ENCODE measurements around the gene GPR158. TPM values are rescaled to one million over a fixed set of nuclear protein-coding genes. Genes with fewer than 3 reads are reported as not detected.

GPR158 gene
- total RNA-seq, 1 experiment from 2014 or later = 2.9 TPM

DNA sequence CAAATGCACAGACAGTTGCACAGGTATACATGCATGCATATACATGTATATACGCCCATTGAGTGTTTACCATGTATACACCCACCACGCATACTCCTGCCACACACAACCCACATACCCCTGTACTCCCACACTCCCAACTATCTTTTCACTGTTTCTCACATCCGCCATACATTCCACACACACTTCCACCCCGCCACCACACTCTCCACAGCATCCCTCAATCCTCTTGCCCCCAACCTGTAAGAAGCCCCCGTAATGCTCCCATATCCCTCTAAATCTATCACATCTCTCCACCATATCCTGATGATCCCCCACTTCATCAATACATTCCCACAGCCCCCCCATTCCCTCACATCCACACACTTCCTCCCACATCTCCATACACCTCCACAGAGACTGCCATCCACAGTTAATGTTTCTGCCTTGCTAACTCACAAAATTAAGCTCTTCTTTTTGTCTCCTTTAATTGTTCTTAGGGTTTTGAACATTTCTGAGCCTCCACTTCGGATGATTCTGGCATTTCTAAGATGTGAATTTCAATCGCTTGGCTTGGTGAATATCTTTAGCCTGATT is 47.4 kb downstream of the GPR158 start:
- TF ChIP-seq RAD21 (IDR thresholded peaks at IDR 0.05; ENCODE audit: low read depth) = no peak
- TF ChIP-seq, protein P1, sequence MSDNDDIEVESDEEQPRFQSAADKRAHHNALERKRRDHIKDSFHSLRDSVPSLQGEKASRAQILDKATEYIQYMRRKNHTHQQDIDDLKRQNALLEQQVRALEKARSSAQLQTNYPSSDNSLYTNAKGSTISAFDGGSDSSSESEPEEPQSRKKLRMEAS (IDR thresholded peaks at IDR 0.05) = no peak
- no peak for TF ChIP-seq TCF7L2 (IDR thresholded peaks at IDR 0.05; ENCODE audit: borderline replicate concordance, extremely low read depth, insufficient read depth, insufficient read length)
- no peak for TF ChIP-seq EGR1 (IDR thresholded peaks at IDR 0.05; ENCODE audit: low read depth)
- no peak for TF ChIP-seq ELF1 (IDR thresholded peaks at IDR 0.05; ENCODE audit: borderline replicate concordance, low read depth)
- Histone ChIP-seq H3K27me3 (ENCODE audit: insufficient read depth, low read length) (no peaks in the 10 kb centered on the region), H3K9me2 (ENCODE audit: insufficient read depth) (no peaks in the 10 kb centered on the region), H3K9me3 (ENCODE audit: control insufficient read depth in 1 of 2, insufficient read depth in 1 of 2, low read depth in 1 of 2, low read length in 2 of 2) (no peaks in the 10 kb centered on the region), H4K20me1 (ENCODE audit: insufficient read depth) (no peaks in the 10 kb centered on the region), H3K9ac (ENCODE audit: low read length) (no peak overlapping the region), H3K4me1 (ENCODE audit: control insufficient read depth in 1 of 2, insufficient read depth in 2 of 2, low read length in 2 of 2) (no peaks in the 10 kb centered on the region), H3K4me2 (ENCODE audit: low read length) (no peak overlapping the region), H2AFZ (ENCODE audit: low read depth, low read length, poor library complexity, severe bottlenecking) (no peak overlapping the region), H3K36me3 (ENCODE audit: control insufficient read depth in 1 of 2, insufficient read depth in 2 of 2, low read length in 2 of 2) (no peaks in the 10 kb centered on the region), H3K79me2 (ENCODE audit: insufficient read depth, low read length) (no peaks in the 10 kb centered on the region), H3K4me3 (replicated peaks in 1 of 2; ENCODE audit: low read depth in 1 of 2, low read length in 2 of 2) (no peak overlapping the region), H3K27ac (ENCODE audit: low read depth, low read length) (no peak overlapping the region)
- intact Hi-C loops (cut with micrococcal nuclease) = loop anchor here (10.0 kb wide), 1 partner anchor 197 kb away; no protein-coding TSS in a partner anchor
- CTCF ChIA-PET = interaction anchor here (0.6 kb wide), 1 partner anchor 225 kb away, joined by 3 read pairs; no protein-coding TSS in a partner anchor
- RAD21 ChIA-PET (ENCODE audit: low non-redundant PET in 1 of 2, low total read pairs in 2 of 2, uncharacterized antibody in 2 of 2, unreplicated experiment in 2 of 2) = no interaction called here
- BruUV-seq (replicated peaks) = no TSS peak
- no peak for DNase-seq (ENCODE audit: low read depth, low spot score)
- no peak for ATAC-seq
- POLR2A ChIA-PET = no interaction called here

DNA sequence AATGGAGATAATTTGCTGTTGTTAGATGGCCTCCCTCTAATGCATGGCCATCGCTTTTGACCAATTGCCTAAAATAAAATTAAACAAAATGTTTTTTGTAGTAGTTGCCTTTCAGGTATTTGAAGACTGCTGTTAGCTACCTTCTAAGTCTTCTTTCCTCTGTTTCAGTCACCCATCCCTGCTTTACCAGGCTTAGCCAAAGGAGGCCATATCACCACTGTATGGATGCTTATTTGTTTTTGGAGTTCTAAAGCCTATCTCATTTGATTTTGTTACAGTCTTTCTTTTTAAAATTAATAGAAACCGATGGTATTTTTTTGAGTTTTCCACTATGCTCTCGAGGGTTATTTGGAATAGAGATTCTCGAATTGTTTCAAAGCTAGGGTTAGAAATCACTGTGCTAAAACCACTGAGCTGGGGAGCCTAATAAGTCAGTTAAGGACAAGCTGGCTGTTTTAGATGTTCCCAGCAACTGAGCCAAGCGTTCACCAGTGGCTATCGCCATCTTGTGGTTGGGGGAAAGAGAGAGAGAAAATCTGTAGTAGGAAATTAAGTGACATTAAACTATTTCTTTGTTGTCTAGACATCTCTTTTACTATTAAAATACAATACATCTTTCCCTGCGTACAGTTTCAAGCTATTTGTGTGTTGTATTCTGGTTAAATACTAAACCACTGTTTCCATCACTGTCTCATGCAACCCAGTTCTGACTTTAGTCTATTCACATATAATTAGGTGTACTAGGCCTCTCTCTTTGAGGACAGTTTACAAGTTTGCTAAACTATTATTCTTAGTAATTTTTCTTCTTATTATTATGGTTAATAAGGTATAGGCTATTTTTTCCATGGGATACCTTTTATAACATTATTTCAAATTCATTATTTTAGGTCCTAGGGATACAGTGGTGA is 52.2 kb downstream of the GPR158 start:
- Histone ChIP-seq H3K27ac (ENCODE audit: low read depth, low read length) (no peak overlapping the region), H3K36me3 (ENCODE audit: control insufficient read depth in 1 of 2, insufficient read depth in 2 of 2, low read length in 2 of 2) (no peaks in the 10 kb centered on the region), H3K4me2 (ENCODE audit: low read length) (no peak overlapping the region), H3K79me2 (ENCODE audit: insufficient read depth, low read length) (no peaks in the 10 kb centered on the region), H3K27me3 (ENCODE audit: insufficient read depth, low read length) (no peaks in the 10 kb centered on the region), H4K20me1 (ENCODE audit: insufficient read depth) (no peaks in the 10 kb centered on the region), H3K9me3 (ENCODE audit: control insufficient read depth in 1 of 2, insufficient read depth in 1 of 2, low read depth in 1 of 2, low read length in 2 of 2) (no peaks in the 10 kb centered on the region), H2AFZ (ENCODE audit: low read depth, low read length, poor library complexity, severe bottlenecking) (peak overlapping the region; percentile 88), H3K9ac (ENCODE audit: low read length) (no peak overlapping the region), H3K9me2 (ENCODE audit: insufficient read depth) (no peaks in the 10 kb centered on the region), H3K4me3 (replicated peaks in 1 of 2; ENCODE audit: low read depth in 1 of 2, low read length in 2 of 2) (no peak overlapping the region), H3K4me1 (ENCODE audit: control insufficient read depth in 1 of 2, insufficient read depth in 2 of 2, low read length in 2 of 2) (no peaks in the 10 kb centered on the region)
- RAD21 ChIA-PET (ENCODE audit: low non-redundant PET in 1 of 2, low total read pairs in 2 of 2, uncharacterized antibody in 2 of 2, unreplicated experiment in 2 of 2) = interaction anchor here (1.3 to 1.5 kb wide), 2 partner anchors 114 kb away, joined by 7 to 8 read pairs; no protein-coding TSS in a partner anchor
- POLR2A ChIA-PET = no interaction called here
- TF ChIP-seq, protein P2, sequence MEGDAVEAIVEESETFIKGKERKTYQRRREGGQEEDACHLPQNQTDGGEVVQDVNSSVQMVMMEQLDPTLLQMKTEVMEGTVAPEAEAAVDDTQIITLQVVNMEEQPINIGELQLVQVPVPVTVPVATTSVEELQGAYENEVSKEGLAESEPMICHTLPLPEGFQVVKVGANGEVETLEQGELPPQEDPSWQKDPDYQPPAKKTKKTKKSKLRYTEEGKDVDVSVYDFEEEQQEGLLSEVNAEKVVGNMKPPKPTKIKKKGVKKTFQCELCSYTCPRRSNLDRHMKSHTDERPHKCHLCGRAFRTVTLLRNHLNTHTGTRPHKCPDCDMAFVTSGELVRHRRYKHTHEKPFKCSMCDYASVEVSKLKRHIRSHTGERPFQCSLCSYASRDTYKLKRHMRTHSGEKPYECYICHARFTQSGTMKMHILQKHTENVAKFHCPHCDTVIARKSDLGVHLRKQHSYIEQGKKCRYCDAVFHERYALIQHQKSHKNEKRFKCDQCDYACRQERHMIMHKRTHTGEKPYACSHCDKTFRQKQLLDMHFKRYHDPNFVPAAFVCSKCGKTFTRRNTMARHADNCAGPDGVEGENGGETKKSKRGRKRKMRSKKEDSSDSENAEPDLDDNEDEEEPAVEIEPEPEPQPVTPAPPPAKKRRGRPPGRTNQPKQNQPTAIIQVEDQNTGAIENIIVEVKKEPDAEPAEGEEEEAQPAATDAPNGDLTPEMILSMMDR (IDR thresholded peaks at IDR 0.05 in 2 of 3, conservative IDR thresholded peaks at IDR 0.05 in 1 of 3; ENCODE audit: borderline replicate concordance in 1 of 3, insufficient read depth in 1 of 3, low read depth in 2 of 3, low read length in 2 of 3) = peak; percentile 67 to 83 (median 78)
- TF ChIP-seq SP1 (IDR thresholded peaks at IDR 0.05; ENCODE audit: low read depth) = no peak
- TF ChIP-seq RAD21 (IDR thresholded peaks at IDR 0.05; ENCODE audit: low read depth) = peak; percentile 78
- ATAC-seq = peak; percentile 88
- DNase-seq (ENCODE audit: low read depth, low spot score) = peak; percentile 48
- intact Hi-C loops (cut with micrococcal nuclease) = loop anchor here (1.0 to 10.0 kb wide), 4 partner anchors 114 to 585 kb away; no protein-coding TSS in a partner anchor
- CTCF ChIA-PET = interaction anchor here (0.7 to 2.4 kb wide), 8 partner anchors 12 to 594 kb away, joined by 3 to 40 read pairs (median 3); no protein-coding TSS in a partner anchor
- BruUV-seq (replicated peaks) = no TSS peak
